ENCODE results near the gene PDGFRA.

DNA sequence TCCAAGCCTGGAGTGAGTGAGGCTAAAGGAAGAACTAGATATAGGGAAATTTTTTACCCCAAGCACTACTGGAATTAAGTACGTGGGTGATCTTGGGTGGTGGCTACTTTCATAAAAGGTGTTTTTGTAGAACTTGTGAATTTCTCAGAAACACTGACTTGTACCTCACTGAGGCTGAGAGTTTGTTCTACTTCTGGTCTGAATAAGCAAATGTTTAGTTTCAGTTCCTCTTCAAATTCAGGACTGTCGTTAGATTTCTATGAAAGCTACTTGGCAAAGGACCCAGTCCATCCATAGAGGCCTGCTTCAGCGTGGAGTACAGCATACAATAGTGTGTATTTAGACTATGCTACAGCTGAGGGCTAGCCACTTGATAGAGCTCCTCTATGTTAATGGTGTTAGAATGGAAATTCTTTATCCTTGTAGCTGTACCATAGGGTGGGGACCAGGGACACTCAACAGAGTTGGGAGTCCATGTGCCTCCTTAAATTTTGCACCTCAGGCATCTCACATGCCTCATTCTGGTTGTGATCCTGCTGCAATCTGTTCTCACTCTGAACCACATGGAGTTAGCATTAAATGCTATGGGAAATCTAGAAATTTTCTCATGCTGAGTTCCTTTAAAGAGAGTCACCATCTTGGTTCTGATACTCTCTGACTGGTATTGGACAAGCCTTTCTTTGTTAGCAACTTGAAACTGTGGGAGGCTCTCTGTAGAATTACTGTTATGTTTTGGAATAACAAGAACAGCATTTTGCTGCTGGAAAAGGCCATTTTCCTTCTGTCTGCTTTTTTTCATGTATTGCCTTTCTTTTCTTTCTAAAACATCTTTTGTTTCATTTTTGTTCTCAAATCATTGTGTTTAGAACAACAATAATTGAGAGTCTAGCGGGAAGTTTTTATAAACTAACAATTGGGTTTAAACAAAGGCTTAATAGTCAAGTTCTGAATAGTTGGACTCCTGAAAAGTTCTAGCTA is 86.8 kb downstream of the PDGFRA start:
- TF ChIP-seq CTCF (IDR thresholded peaks at IDR 0.05; ENCODE audit: poor library complexity, severe bottlenecking) = no peak
- no peak for TF ChIP-seq RAD21 (conservative IDR thresholded peaks at IDR 0.05)
- TF ChIP-seq SMC3 (conservative IDR thresholded peaks at IDR 0.05; ENCODE audit: poor library complexity) = no peak

Data from neural cell (in vitro differentiated cells).